Loucy (cell line): ENCODE data around the gene GNB1L.

Experiments used
- H2AFZ ChIP-seq: fragments of 200-600 bp; sonication (generic); 2 replicates; pipeline ENCODE4 v1.6.0; 2016; ENCODE audit warnings: antibody characterized with exemption, mild to moderate bottlenecking, low read length, moderate library complexity
- H3F3A ChIP-seq: fragments of 200-600 bp; 2 replicates; pipeline ENCODE4 v1.6.0; 2016; ENCODE audit warnings: antibody characterized with exemption, low read depth, mild to moderate bottlenecking
- H3K27me3 ChIP-seq: fragments of 200-600 bp; sonication (generic); 2 replicates; pipeline ENCODE4 v1.6.1; 2014; ENCODE audit warnings: low read length, mild to moderate bottlenecking; ENCODE audit not compliant: insufficient read depth, poor library complexity, severe bottlenecking
- H3K36me3 ChIP-seq: fragments of 200-600 bp; sonication (generic); 2 replicates; pipeline ENCODE4 v1.6.1; 2016; ENCODE audit warnings: low read length; ENCODE audit not compliant: insufficient read depth
- H3K4me1 ChIP-seq: fragments of 200-600 bp; sonication (generic); 2 replicates; pipeline ENCODE4 v1.5.1; 2014; ENCODE audit warnings: low read length, mild to moderate bottlenecking; ENCODE audit not compliant: insufficient read depth, poor library complexity, severe bottlenecking
- H3K4me2 ChIP-seq: fragments of 200-600 bp; sonication (generic); 2 replicates; pipeline ENCODE4 v1.6.0; 2014; ENCODE audit warnings: antibody characterized with exemption, low read length, low read depth, mild to moderate bottlenecking; ENCODE audit not compliant: poor library complexity, severe bottlenecking
- H3K4me3 ChIP-seq: fragments of 200-600 bp; sonication (generic); 2 replicates; pipeline ENCODE4 v1.5.1; 2014; ENCODE audit warnings: low read length, mild to moderate bottlenecking, mixed read lengths; ENCODE audit not compliant: poor library complexity, severe bottlenecking
- H3K79me2 ChIP-seq: fragments of 200-600 bp; sonication (generic); 2 replicates; pipeline ENCODE4 v1.6.1; 2014; ENCODE audit warnings: low read length; ENCODE audit not compliant: insufficient read depth
- H3K9ac ChIP-seq: fragments of 200-600 bp; sonication (generic); 2 replicates; pipeline ENCODE4 v1.6.0; 2014; ENCODE audit warnings: mild to moderate bottlenecking, low read depth, low read length, moderate library complexity; ENCODE audit not compliant: poor library complexity, severe bottlenecking
- H3K9me2 ChIP-seq: fragments of 200-600 bp; sonication (generic); replicated peaks from 2 replicates; pipeline ENCODE4 v1.6.1; 2016; ENCODE audit warnings: low read depth, low read length, mixed read lengths
- H3K9me3 ChIP-seq: fragments of 200-600 bp; sonication (generic); 2 replicates; pipeline ENCODE4 v1.6.1; 2014; ENCODE audit warnings: mild to moderate bottlenecking, antibody characterized with exemption, low read length, low read depth; ENCODE audit not compliant: insufficient read depth
- H4K20me1 ChIP-seq: fragments of 200-600 bp; sonication (generic); 2 replicates; pipeline ENCODE4 v1.6.0; 2014; ENCODE audit warnings: antibody characterized with exemption, low read length, mild to moderate bottlenecking; ENCODE audit not compliant: insufficient read depth, poor library complexity, severe bottlenecking
- CTCF ChIP-seq: fragments of 200-600 bp; sonication (generic); conservative IDR thresholded peaks from 2 replicates; pipeline ENCODE4 v1.5.1; 2014; ENCODE audit warnings: mild to moderate bottlenecking, antibody characterized with exemption, low read length
- EZH2phosphoT487 ChIP-seq: fragments of 200-600 bp; IDR thresholded peaks from 2 replicates; pipeline ENCODE4 v1.6.1; 2018; ENCODE audit warnings: antibody characterized with exemption, mild to moderate bottlenecking, moderate library complexity, borderline replicate concordance

Gene GNB1L

GRCh38 chr22:19740586-19740985 lies 114.1 kb downstream of the GNB1L start:
- no peaks in the 10 kb centered on the region for H4K20me1 ChIP-seq
- H3K9me2 ChIP-seq: no peaks in the 10 kb centered on the region
- TF ChIP-seq EZH2phosphoT487: no peak
- no peak for TF ChIP-seq CTCF
- no peak overlapping the region for H3K4me3 ChIP-seq
- no peaks in the 10 kb centered on the region for H3K4me1 ChIP-seq
- no peaks in the 10 kb centered on the region for H3K79me2 ChIP-seq
- H3K9ac ChIP-seq: no peak overlapping the region
- no peaks in the 10 kb centered on the region for H3K9me3 ChIP-seq
- no peaks in the 10 kb centered on the region for H3K36me3 ChIP-seq
- no peaks in the 10 kb centered on the region for H3F3A ChIP-seq
- no peak overlapping the region for H3K4me2 ChIP-seq
- H3K27me3 ChIP-seq: no peaks in the 10 kb centered on the region
- H2AFZ ChIP-seq: no peak overlapping the region

GRCh38 chr22:19739911-19740449 lies 114.7 kb downstream of the GNB1L start:
- H2AFZ ChIP-seq: no peak overlapping the region
- no peaks in the 10 kb centered on the region for H3K9me2 ChIP-seq
- H3K4me3 ChIP-seq: no peak overlapping the region
- no peaks in the 10 kb centered on the region for H3K27me3 ChIP-seq
- H3K4me2 ChIP-seq: no peak overlapping the region
- no peak for TF ChIP-seq EZH2phosphoT487
- H3K9me3 ChIP-seq: no peaks in the 10 kb centered on the region
- H3K4me1 ChIP-seq: no peaks in the 10 kb centered on the region
- H3F3A ChIP-seq: no peaks in the 10 kb centered on the region
- no peaks in the 10 kb centered on the region for H3K36me3 ChIP-seq
- H3K9ac ChIP-seq: no peak overlapping the region
- no peaks in the 10 kb centered on the region for H4K20me1 ChIP-seq
- H3K79me2 ChIP-seq: no peaks in the 10 kb centered on the region

GRCh38 chr22:19739448-19739895 lies 115.2 kb downstream of the GNB1L start:
- Histone ChIP-seq H3K36me3 (no peaks in the 10 kb centered on the region), H3K9me2 (no peaks in the 10 kb centered on the region), H3K79me2 (no peaks in the 10 kb centered on the region), H3K4me3 (no peak overlapping the region), H4K20me1 (no peaks in the 10 kb centered on the region), H2AFZ (no peak overlapping the region), H3F3A (no peaks in the 10 kb centered on the region), H3K9me3 (no peaks in the 10 kb centered on the region), H3K4me2 (no peak overlapping the region), H3K4me1 (no peaks in the 10 kb centered on the region), H3K27me3 (no peaks in the 10 kb centered on the region), H3K9ac (no peak overlapping the region)
- TF ChIP-seq CTCF: no peak
- TF ChIP-seq EZH2phosphoT487: no peak

- H3K4me2 ChIP-seq: no peak overlapping the region
- no peaks in the 10 kb centered on the region for H3K27me3 ChIP-seq
- no peaks in the 10 kb centered on the region for H3K9me3 ChIP-seq
- no peaks in the 10 kb centered on the region for H4K20me1 ChIP-seq
- no peaks in the 10 kb centered on the region for H3K4me1 ChIP-seq
- no peaks in the 10 kb centered on the region for H3K36me3 ChIP-seq
- H3K4me3 ChIP-seq: no peak overlapping the region
- H2AFZ ChIP-seq: no peak overlapping the region
- H3K9me2 ChIP-seq: no peaks in the 10 kb centered on the region
- H3K9ac ChIP-seq: no peak overlapping the region
- TF ChIP-seq EZH2phosphoT487: no peak
- TF ChIP-seq CTCF: no peak
- no peaks in the 10 kb centered on the region for H3F3A ChIP-seq
- no peaks in the 10 kb centered on the region for H3K79me2 ChIP-seq
Observed at GRCh38 chr22:19738664-19739447, 115.8 kb downstream of the GNB1L start.
